T-helper 17 cell (primary cell): ENCODE data around the gene EEF1B2. TPM values are rescaled to one million over a fixed set of nuclear protein-coding genes. Genes with fewer than 3 reads are reported as not detected.
"Not testable (repeated sequence)": the region's sequence is repeated elsewhere in the genome, so short reads cannot be mapped to it uniquely, and the experiment has no call there.

Experiments used
- ATAC-seq: fragments of 150-1000 bp; cut with Tn5 transposase; 2 replicates; pipeline ENCODE4 v1.10.0; 2021; ENCODE audit warnings: mild to moderate bottlenecking, moderate library complexity
- DNase-seq, 3 donors: peaks; one replicate each; pipeline versions ENCODE4 v3.0.0 to v3.0.0-alpha.2; 2020 to 2021
- H3K9me3 ChIP-seq: one replicate; pipeline ENCODE4 v1.7.0; 2013; ENCODE audit warnings: low read length, mild to moderate bottlenecking; ENCODE audit not compliant: control insufficient read depth, poor library complexity, severe bottlenecking
- H3K27ac Mint-ChIP-seq: one replicate; pipeline ENCODE4 v1.8.0; 2022; ENCODE audit warnings: mild to moderate bottlenecking, moderate library complexity, mixed read lengths
- H3K27me3 Mint-ChIP-seq: one replicate; pipeline ENCODE4 v1.8.0; 2022; ENCODE audit warnings: mixed read lengths
- H3K36me3 Mint-ChIP-seq: one replicate; pipeline ENCODE4 v1.8.0; 2022; ENCODE audit warnings: low read depth, mixed read lengths
- H3K4me1 Mint-ChIP-seq: one replicate; pipeline ENCODE4 v1.8.0; 2022; ENCODE audit warnings: mild to moderate bottlenecking, mixed read lengths
- H3K4me3 Mint-ChIP-seq: one replicate; pipeline ENCODE4 v1.8.0; 2022; ENCODE audit warnings: mild to moderate bottlenecking, moderate library complexity, mixed read lengths
- total RNA-seq, 4 donors: library from RNA in 2 of 4; stranded (reverse) in 2 of 4; gene quantifications; one replicate each; pipeline ENCODE4 v1.2.3 and lab custom pipeline; 2022 to 2026

EEF1B2 gene
- total RNA-seq, 2 donors from 2014 or later: 881 to 966 TPM

- no peaks in the 10 kb centered on the region for H3K9me3 ChIP-seq
- H3K27me3 Mint-ChIP-seq: no peaks in the 10 kb centered on the region
- DNase-seq (no peak), ATAC-seq (no peak)
- H3K36me3 Mint-ChIP-seq: peaks cover 19% of the 10 kb centered on the region
- peaks cover 19% of the 10 kb centered on the region for H3K4me1 Mint-ChIP-seq
- peak overlapping the region; percentile 66 for H3K27ac Mint-ChIP-seq
- no peak overlapping the region for H3K4me3 Mint-ChIP-seq
These were observed 9.1 kb upstream of the EEF1B2 start for GRCh38 chr2:206150631-206151030.

- Mint-ChIP-seq H3K4me1 (peaks cover 31% of the 10 kb centered on the region), H3K4me3 (no peak overlapping the region), H3K27ac (no peak overlapping the region), H3K27me3 (no peaks in the 10 kb centered on the region), H3K36me3 (peaks cover 16% of the 10 kb centered on the region)
- ATAC-seq (no peak), DNase-seq (no peak)
- H3K9me3 ChIP-seq: no peaks in the 10 kb centered on the region
These were observed 5.5 kb upstream of the EEF1B2 start for GRCh38 chr2:206154197-206154596.

GRCh38 chr2:206157014-206157413, 2.7 kb upstream of the EEF1B2 start:
- not testable (repeated sequence) for H3K27ac Mint-ChIP-seq, H3K9me3 ChIP-seq, ATAC-seq, DNase-seq, H3K36me3 Mint-ChIP-seq, H3K27me3 Mint-ChIP-seq
- Mint-ChIP-seq H3K4me1 (peaks cover 30% of the 10 kb centered on the region), H3K4me3 (peak overlapping the region; percentile 98)

GRCh38 chr2:206158563-206159345, 941 bp upstream of the EEF1B2 start:
- DNase-seq (no peak), ATAC-seq (peak; percentile 2)
- H3K27ac Mint-ChIP-seq: peak overlapping the region; percentile 99
- peaks cover 8% of the 10 kb centered on the region for H3K36me3 Mint-ChIP-seq
- no peaks in the 10 kb centered on the region for H3K9me3 ChIP-seq
- peak overlapping the region; percentile 98 for H3K4me3 Mint-ChIP-seq
- H3K27me3 Mint-ChIP-seq: no peaks in the 10 kb centered on the region
- H3K4me1 Mint-ChIP-seq: peaks cover 33% of the 10 kb centered on the region

- Mint-ChIP-seq H3K36me3 (peaks cover 8% of the 10 kb centered on the region), H3K4me3 (peak overlapping the region; percentile 98), H3K27ac (peak overlapping the region; percentile 99), H3K27me3 (no peaks in the 10 kb centered on the region), H3K4me1 (peaks cover 29% of the 10 kb centered on the region)
- ATAC-seq (peak; percentile 60), DNase-seq (peak in 1 of 3 donors; percentile 67)
- no peaks in the 10 kb centered on the region for H3K9me3 ChIP-seq
These were observed 571 bp downstream of the EEF1B2 start for GRCh38 chr2:206160125-206160806.

- peak overlapping the region; percentile 99 for H3K27ac Mint-ChIP-seq
- ATAC-seq (no peak), DNase-seq (no peak)
- H3K27me3 Mint-ChIP-seq: no peaks in the 10 kb centered on the region
- H3K4me1 Mint-ChIP-seq: peaks cover 29% of the 10 kb centered on the region
- no peaks in the 10 kb centered on the region for H3K9me3 ChIP-seq
- H3K4me3 Mint-ChIP-seq: peak overlapping the region; percentile 98
- peaks cover 8% of the 10 kb centered on the region for H3K36me3 Mint-ChIP-seq
These were observed 1.1 kb downstream of the EEF1B2 start for GRCh38 chr2:206160807-206161179.

- not testable (repeated sequence) for H3K27me3 Mint-ChIP-seq, DNase-seq, H3K4me3 Mint-ChIP-seq, ATAC-seq, H3K9me3 ChIP-seq
- peak overlapping the region; percentile 99 for H3K27ac Mint-ChIP-seq
- H3K36me3 Mint-ChIP-seq: peaks cover 10% of the 10 kb centered on the region
- peaks cover 29% of the 10 kb centered on the region for H3K4me1 Mint-ChIP-seq
These were observed 2.7 kb downstream of the EEF1B2 start for GRCh38 chr2:206162401-206162800.

GRCh38 chr2:206163251-206163880, 3.7 kb downstream of the EEF1B2 start:
- Mint-ChIP-seq H3K4me1 (peaks cover 22% of the 10 kb centered on the region), H3K27ac (peak overlapping the region; percentile 27), H3K36me3 (peaks cover 10% of the 10 kb centered on the region), H3K4me3 (peak overlapping the region; percentile 28), H3K27me3 (no peaks in the 10 kb centered on the region)
- H3K9me3 ChIP-seq: no peaks in the 10 kb centered on the region
- DNase-seq (no peak), ATAC-seq (no peak)

- DNase-seq (peak in 1 of 3 donors; percentile 32), ATAC-seq (no peak)
- Mint-ChIP-seq H3K36me3 (peaks cover 8% of the 10 kb centered on the region), H3K27me3 (no peaks in the 10 kb centered on the region), H3K27ac (no peak overlapping the region), H3K4me3 (no peak overlapping the region), H3K4me1 (peaks cover 16% of the 10 kb centered on the region)
- no peaks in the 10 kb centered on the region for H3K9me3 ChIP-seq
These were observed 4.7 kb downstream of the EEF1B2 start for GRCh38 chr2:206164261-206164862.

- not testable (repeated sequence) for H3K9me3 ChIP-seq, H3K4me1 Mint-ChIP-seq, H3K36me3 Mint-ChIP-seq, H3K4me3 Mint-ChIP-seq, H3K27me3 Mint-ChIP-seq, H3K27ac Mint-ChIP-seq, DNase-seq, ATAC-seq
These were observed 8.5 kb downstream of the EEF1B2 start for GRCh38 chr2:206168230-206168629.

GRCh38 chr2:206171624-206172397, 12.1 kb downstream of the EEF1B2 start:
- H3K36me3 Mint-ChIP-seq, H3K4me1 Mint-ChIP-seq, H3K27ac Mint-ChIP-seq, H3K27me3 Mint-ChIP-seq, DNase-seq, H3K9me3 ChIP-seq, ATAC-seq, H3K4me3 Mint-ChIP-seq: not testable (repeated sequence)

GRCh38 chr2:206173147-206173546, 13.5 kb downstream of the EEF1B2 start:
- DNase-seq (no peak), ATAC-seq (no peak)
- H3K9me3 ChIP-seq: no peaks in the 10 kb centered on the region
- Mint-ChIP-seq H3K4me3 (no peak overlapping the region), H3K36me3 (no peaks in the 10 kb centered on the region), H3K4me1 (peaks cover 2% of the 10 kb centered on the region), H3K27ac (no peak overlapping the region), H3K27me3 (peaks cover 7% of the 10 kb centered on the region)
